NCI-H774 (cell line): ENCODE data around the gene DOP1B.
"Not testable (repeated sequence)": the region's sequence is repeated elsewhere in the genome, so short reads cannot be mapped to it uniquely, and the experiment has no call there.

ENCODE experiments used
- DNase-seq: peaks from one replicate; lab custom pipeline; 2025; lab: John Stamatoyannopoulos, UW

Gene DOP1B

GRCh38 chr21:36139791-36140190 is 16.8 kb upstream of the DOP1B start:
- DNase-seq: not testable (repeated sequence)

GRCh38 chr21:36141513-36141925 is 15.1 kb upstream of the DOP1B start:
- DNase-seq: peak; percentile 97

GRCh38 chr21:36144233-36144632 is 12.4 kb upstream of the DOP1B start:
- DNase-seq: not testable (repeated sequence)

- no peak for DNase-seq
Measured at GRCh38 chr21:36145259-36145658, 11.4 kb upstream of the DOP1B start.

- DNase-seq: no peak
Measured at GRCh38 chr21:36147911-36148310, 8.7 kb upstream of the DOP1B start.

- no peak for DNase-seq
Measured at GRCh38 chr21:36148886-36149285, 7.7 kb upstream of the DOP1B start.

- DNase-seq: no peak
Measured at GRCh38 chr21:36149788-36150711, 6.6 kb upstream of the DOP1B start.

GRCh38 chr21:36155603-36156338 is 853 bp upstream of the DOP1B start:
- DNase-seq: peak; percentile 49

GRCh38 chr21:36156339-36156814 is 247 bp upstream of the DOP1B start:
- peak; percentile 96 for DNase-seq

GRCh38 chr21:36159356-36159921 is 2.8 kb downstream of the DOP1B start:
- DNase-seq: no peak

GRCh38 chr21:36160850-36161178 is 4.2 kb downstream of the DOP1B start:
- DNase-seq: no peak

- DNase-seq: no peak
Measured at GRCh38 chr21:36162631-36163030, 6.0 kb downstream of the DOP1B start.

- peak; percentile 66 for DNase-seq
Measured at GRCh38 chr21:36163750-36164741, 7.4 kb downstream of the DOP1B start.

GRCh38 chr21:36165356-36165755 is 8.7 kb downstream of the DOP1B start:
- no peak for DNase-seq

GRCh38 chr21:36166705-36167104 is 10.1 kb downstream of the DOP1B start:
- DNase-seq: no peak

- no peak for DNase-seq
Measured at GRCh38 chr21:36167541-36167940, 10.9 kb downstream of the DOP1B start.

- DNase-seq: no peak
Measured at GRCh38 chr21:36169470-36170128, 13.0 kb downstream of the DOP1B start.

GRCh38 chr21:36170823-36171222 is 14.2 kb downstream of the DOP1B start:
- DNase-seq: no peak

- no peak for DNase-seq
Measured at GRCh38 chr21:36171336-36171735, 14.7 kb downstream of the DOP1B start.

GRCh38 chr21:36171741-36172331 is 15.2 kb downstream of the DOP1B start:
- DNase-seq: no peak

- no peak for DNase-seq
Measured at GRCh38 chr21:36174780-36175179, 18.2 kb downstream of the DOP1B start.
